ENCODE data around the gene LPP. TPM values are rescaled to one million over a fixed set of nuclear protein-coding genes. Genes with fewer than 3 reads are reported as not detected.

The LPP gene
- total RNA-seq, 4 donors from 2014 or later, result 1,872 to 3,079 (median 2,300) TPM

DNA sequence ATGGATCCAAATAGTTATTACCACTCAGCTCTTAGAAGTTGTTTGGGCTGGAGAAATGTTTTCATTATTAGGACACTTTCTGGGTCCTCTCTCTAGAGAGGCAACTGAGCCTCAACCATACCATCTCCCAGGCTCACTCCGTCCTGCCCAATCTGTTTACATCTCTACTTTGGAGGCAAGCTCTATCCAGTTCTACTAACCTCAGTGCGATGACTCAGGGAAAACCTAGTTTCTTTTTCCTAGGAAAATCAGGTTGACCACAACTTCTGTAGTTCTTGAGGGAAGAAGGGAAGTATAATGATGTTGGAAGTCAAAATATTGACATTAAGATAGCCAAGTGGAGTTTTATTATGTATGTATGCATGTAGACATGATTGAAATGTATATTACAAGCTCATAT is 40.4 kb downstream of the LPP start:
- TF ChIP-seq, protein P1, sequence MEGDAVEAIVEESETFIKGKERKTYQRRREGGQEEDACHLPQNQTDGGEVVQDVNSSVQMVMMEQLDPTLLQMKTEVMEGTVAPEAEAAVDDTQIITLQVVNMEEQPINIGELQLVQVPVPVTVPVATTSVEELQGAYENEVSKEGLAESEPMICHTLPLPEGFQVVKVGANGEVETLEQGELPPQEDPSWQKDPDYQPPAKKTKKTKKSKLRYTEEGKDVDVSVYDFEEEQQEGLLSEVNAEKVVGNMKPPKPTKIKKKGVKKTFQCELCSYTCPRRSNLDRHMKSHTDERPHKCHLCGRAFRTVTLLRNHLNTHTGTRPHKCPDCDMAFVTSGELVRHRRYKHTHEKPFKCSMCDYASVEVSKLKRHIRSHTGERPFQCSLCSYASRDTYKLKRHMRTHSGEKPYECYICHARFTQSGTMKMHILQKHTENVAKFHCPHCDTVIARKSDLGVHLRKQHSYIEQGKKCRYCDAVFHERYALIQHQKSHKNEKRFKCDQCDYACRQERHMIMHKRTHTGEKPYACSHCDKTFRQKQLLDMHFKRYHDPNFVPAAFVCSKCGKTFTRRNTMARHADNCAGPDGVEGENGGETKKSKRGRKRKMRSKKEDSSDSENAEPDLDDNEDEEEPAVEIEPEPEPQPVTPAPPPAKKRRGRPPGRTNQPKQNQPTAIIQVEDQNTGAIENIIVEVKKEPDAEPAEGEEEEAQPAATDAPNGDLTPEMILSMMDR (IDR thresholded peaks at IDR 0.05), result no peak
- TF ChIP-seq POLR2AphosphoS5 (IDR thresholded peaks at IDR 0.05) (no peak), POLR2A (IDR thresholded peaks at IDR 0.05; ENCODE audit: low read depth) (no peak), EP300 (IDR thresholded peaks at IDR 0.05) (no peak)
- Histone ChIP-seq H3K36me3 (peaks cover 0 to 18% (median 2%) of the 10 kb centered on the region in 4 donors), H3K9me3 (no peaks in the 10 kb centered on the region), H3K27me3 (no peaks in the 10 kb centered on the region), H3K4me3 (no peak overlapping the region), H3K27ac (replicated peaks in 1 of 4) (peak overlapping the region; percentile 32 to 99 (median 56)), H3K4me1 (peaks cover 38 to 97% (median 91%) of the 10 kb centered on the region in 4 donors)
- intact Hi-C loops (cut with DNase I), result no loop called here
- DNase-seq (ENCODE audit: extremely low spot score), result no peak
- WGBS, result 78% methylated on average over 2 of the region's 2 CpGs

- 73% methylated on average over 6 of the region's 6 CpGs for WGBS
- H3K4me1 ChIP-seq, result peaks cover 38 to 95% (median 88%) of the 10 kb centered on the region in 4 donors
- no peaks in the 10 kb centered on the region for H3K27me3 ChIP-seq
- no peak for DNase-seq (ENCODE audit: extremely low spot score)
- H3K9me3 ChIP-seq, result no peaks in the 10 kb centered on the region
- TF ChIP-seq EP300 (IDR thresholded peaks at IDR 0.05), result no peak
- TF ChIP-seq POLR2A (IDR thresholded peaks at IDR 0.05; ENCODE audit: low read depth), result no peak
- no peak for TF ChIP-seq POLR2AphosphoS5 (IDR thresholded peaks at IDR 0.05)
- TF ChIP-seq, protein P1 (IDR thresholded peaks at IDR 0.05), result no peak
- H3K36me3 ChIP-seq, result peaks cover 0 to 18% (median 2%) of the 10 kb centered on the region in 4 donors
- H3K27ac ChIP-seq (replicated peaks in 1 of 4), result peak overlapping the region; percentile 44 to 73 (median 63)
- H3K4me3 ChIP-seq, result no peak overlapping the region
- intact Hi-C loops (cut with DNase I), result no loop called here
Observed at GRCh38 chr3:188196232-188196990, 42.5 kb downstream of the LPP start.

- intact Hi-C loops (cut with DNase I), result no loop called here
- peaks cover 38 to 94% (median 86%) of the 10 kb centered on the region in 4 donors for H3K4me1 ChIP-seq
- peak overlapping the region in 1 of 4 donors; percentile 5 for H3K4me3 ChIP-seq
- no peaks in the 10 kb centered on the region for H3K9me3 ChIP-seq
- H3K27me3 ChIP-seq, result no peaks in the 10 kb centered on the region
- H3K27ac ChIP-seq (replicated peaks in 1 of 4), result peak overlapping the region; percentile 44 to 73 (median 63)
- TF ChIP-seq POLR2A (IDR thresholded peaks at IDR 0.05; ENCODE audit: low read depth), result no peak
- TF ChIP-seq, protein P1 (IDR thresholded peaks at IDR 0.05), result no peak
- TF ChIP-seq POLR2AphosphoS5 (IDR thresholded peaks at IDR 0.05), result no peak
- no peak for TF ChIP-seq EP300 (IDR thresholded peaks at IDR 0.05)
- no peak for DNase-seq (ENCODE audit: extremely low spot score)
- WGBS, result 48% methylated on average over 8 of the region's 8 CpGs
- peaks cover 0 to 13% (median 2%) of the 10 kb centered on the region in 4 donors for H3K36me3 ChIP-seq
Observed at GRCh38 chr3:188197388-188197847, 43.5 kb downstream of the LPP start.

GRCh38 chr3:188198001-188198400 is 44.0 kb downstream of the LPP start:
- no peak for TF ChIP-seq POLR2AphosphoS5 (IDR thresholded peaks at IDR 0.05)
- TF ChIP-seq, protein P1 (IDR thresholded peaks at IDR 0.05), result no peak
- TF ChIP-seq POLR2A (IDR thresholded peaks at IDR 0.05; ENCODE audit: low read depth), result no peak
- TF ChIP-seq EP300 (IDR thresholded peaks at IDR 0.05), result no peak
- Histone ChIP-seq H3K4me3 (no peak overlapping the region), H3K36me3 (peaks cover 0 to 7% (median 0%) of the 10 kb centered on the region in 4 donors), H3K27me3 (no peaks in the 10 kb centered on the region), H3K27ac (replicated peaks in 1 of 4) (peak overlapping the region; percentile 44 to 73 (median 63)), H3K9me3 (no peaks in the 10 kb centered on the region), H3K4me1 (peaks cover 38 to 93% (median 84%) of the 10 kb centered on the region in 4 donors)
- DNase-seq (ENCODE audit: extremely low spot score), result no peak
- intact Hi-C loops (cut with DNase I), result no loop called here
- WGBS, result 87% methylated on average over 3 of the region's 3 CpGs
